Right lobe of liver (tissue), 6 donors: ENCODE results near the gene CYFIP1. TPM values are rescaled to one million over a fixed set of nuclear protein-coding genes. Genes with fewer than 3 reads are reported as not detected.

Experiments used
- ATAC-seq, 4 donors: fragments of 200-7000 bp; cut with Tn5 transposase; one replicate each; pipeline ENCODE4 v1.9.1; 2020; ENCODE audit warnings: mild to moderate bottlenecking in 4 of 4, moderate library complexity in 4 of 4
- DNase-seq, 3 donors: peaks; one replicate each; pipeline ENCODE4 v3.0.0-alpha.2; 2020
- H3K27ac ChIP-seq, 3 donors: fragments of 200-600 bp; one replicate each; pipeline ENCODE4 v1.8.0; 2022
- H3K27me3 ChIP-seq, 2 donors: fragments of 200-600 bp; one replicate each; pipeline ENCODE4 v1.8.0; 2022
- H3K36me3 ChIP-seq, 4 donors: fragments of 200-600 bp; sonication (generic) in 1 of 4; one replicate each; pipeline versions ENCODE4 v1.5.1 to v1.8.0; 2017 to 2022; ENCODE audit warnings: control low read depth in 1 of 4
- H3K4me1 ChIP-seq, 4 donors: fragments of 200-600 bp; sonication (generic) in 1 of 4; one replicate each; pipeline versions ENCODE4 v1.5.1 to v1.8.0; 2017 to 2022; ENCODE audit warnings: control low read depth in 1 of 4
- H3K4me3 ChIP-seq, 3 donors: fragments of 200-600 bp; one replicate each; pipeline ENCODE4 v1.8.0; 2022
- H3K9me3 ChIP-seq, 4 donors: fragments of 200-600 bp; sonication (generic) in 1 of 4; one replicate each; pipeline versions ENCODE4 v1.5.1 to v1.8.0; 2017 to 2022; ENCODE audit warnings: control low read depth in 1 of 4
- POLR2A ChIP-seq: fragments of 450-650 bp; IDR thresholded peaks from one replicate; pipeline ENCODE4 v1.6.1; 2017; ENCODE audit warnings: antibody characterized with exemption, mild to moderate bottlenecking
- WGBS: methylation state at CpG from one replicate; pipeline ENCODE4 v1.1.6; 2018; ENCODE audit warnings: low coverage, low lambda C conversion rate; ENCODE audit not compliant: insufficient coverage; ENCODE audit errors: missing lambda C conversion rate; 5-methylcytosine and 5-hydroxymethylcytosine counted together
- intact Hi-C, 2 donors: fragments of 100-400 bp; cut with DNase I; formaldehyde crosslinking; loops; one replicate each; pipeline versions ENCODE4 v1.11.2 to v1.14.1; 2022
- total RNA-seq, 6 experiments: library from RNA; depleted of rRNA in 2 of 6; stranded (reverse); fragments of >200 nt in 2 of 6; fragmentation: NEBNext Ultra II Directional in 3 of 6; extraction: Animal tissue kit (Norgen Biotek cat#: 25700) in 3 of 6; gene quantifications; one replicate each; pipeline versions ENCODE4 v1.1.0 to v1.2.4, GENCODE V29; 2016 to 2023
- TF ChIP-seq, protein P1 (sequence below), 4 donors: fragments of 200-600 bp in 3 of 4; fragments of 450-650 bp in 1 of 4; IDR thresholded peaks; one replicate each; pipeline versions ENCODE4 v1.5.1 to v1.8.0; 2016 to 2022; ENCODE audit warnings: antibody characterized with exemption in 4 of 4, mild to moderate bottlenecking in 2 of 4
- donor health status: DM: no; HTN: yes; CAD: no.
- donor health status: DM: no; HTN: no; CAD: no.
- donor health status: DM: no; HTN: no; CAD: no.
- donor health status: DM: no; HTN: yes; CAD: no.
- donor health status: DM: no; HTN: yes; CAD: no.

Gene CYFIP1
- total RNA-seq, 6 experiments from 2014 or later = 44.3 to 73.2 (median 50.7) TPM

- H3K36me3 ChIP-seq = no peaks in the 10 kb centered on the region
- WGBS = 15% methylated on average over 5 of the region's 5 CpGs
- intact Hi-C loops = no loop called here
- H3K27me3 ChIP-seq = no peaks in the 10 kb centered on the region
- peaks cover 0 to 14% (median 0%) of the 10 kb centered on the region in 4 donors for H3K4me1 ChIP-seq
- H3K27ac ChIP-seq = no peak overlapping the region
- peak in 1 of 3 donors; percentile 36 for DNase-seq
- H3K4me3 ChIP-seq = no peak overlapping the region
- H3K9me3 ChIP-seq = no peaks in the 10 kb centered on the region
- no peak for TF ChIP-seq POLR2A
- TF ChIP-seq, protein P1, sequence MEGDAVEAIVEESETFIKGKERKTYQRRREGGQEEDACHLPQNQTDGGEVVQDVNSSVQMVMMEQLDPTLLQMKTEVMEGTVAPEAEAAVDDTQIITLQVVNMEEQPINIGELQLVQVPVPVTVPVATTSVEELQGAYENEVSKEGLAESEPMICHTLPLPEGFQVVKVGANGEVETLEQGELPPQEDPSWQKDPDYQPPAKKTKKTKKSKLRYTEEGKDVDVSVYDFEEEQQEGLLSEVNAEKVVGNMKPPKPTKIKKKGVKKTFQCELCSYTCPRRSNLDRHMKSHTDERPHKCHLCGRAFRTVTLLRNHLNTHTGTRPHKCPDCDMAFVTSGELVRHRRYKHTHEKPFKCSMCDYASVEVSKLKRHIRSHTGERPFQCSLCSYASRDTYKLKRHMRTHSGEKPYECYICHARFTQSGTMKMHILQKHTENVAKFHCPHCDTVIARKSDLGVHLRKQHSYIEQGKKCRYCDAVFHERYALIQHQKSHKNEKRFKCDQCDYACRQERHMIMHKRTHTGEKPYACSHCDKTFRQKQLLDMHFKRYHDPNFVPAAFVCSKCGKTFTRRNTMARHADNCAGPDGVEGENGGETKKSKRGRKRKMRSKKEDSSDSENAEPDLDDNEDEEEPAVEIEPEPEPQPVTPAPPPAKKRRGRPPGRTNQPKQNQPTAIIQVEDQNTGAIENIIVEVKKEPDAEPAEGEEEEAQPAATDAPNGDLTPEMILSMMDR (IDR thresholded peaks at IDR 0.05) = no peak
- ATAC-seq = peak; percentile 83 to 90 (median 86)
These were observed 6.9 kb downstream of the CYFIP1 start for GRCh38 chr15:22973286-22973685.

DNA sequence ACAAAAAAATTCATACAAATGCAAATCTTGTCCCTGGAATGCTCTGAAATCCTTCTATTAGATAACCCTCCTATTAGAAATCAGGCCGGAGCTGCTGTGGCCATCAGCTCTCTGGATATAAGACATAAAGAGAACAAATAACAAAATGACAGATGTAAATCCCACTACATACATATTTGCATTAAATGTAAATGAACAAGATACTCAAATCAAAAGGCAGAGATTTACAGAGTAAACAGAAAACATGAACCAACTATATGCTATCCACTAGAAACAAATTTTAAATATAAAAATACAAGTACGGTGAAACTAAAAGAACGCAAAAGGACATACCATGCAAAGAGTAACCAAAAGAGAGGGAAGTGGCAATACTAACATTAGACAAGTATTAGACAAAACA, 10.7 kb downstream of the CYFIP1 start:
- no peak overlapping the region for H3K27ac ChIP-seq
- no peaks in the 10 kb centered on the region for H3K9me3 ChIP-seq
- 100% methylated on average over 3 of the region's 3 CpGs for WGBS
- no peaks in the 10 kb centered on the region for H3K36me3 ChIP-seq
- intact Hi-C loops = no loop called here
- no peak overlapping the region for H3K4me3 ChIP-seq
- DNase-seq (no peak), ATAC-seq (no peak)
- no peaks in the 10 kb centered on the region for H3K27me3 ChIP-seq
- TF ChIP-seq POLR2A = no peak
- TF ChIP-seq, protein P1 (IDR thresholded peaks at IDR 0.05) = no peak
- peaks cover 0 to 16% (median 1%) of the 10 kb centered on the region in 4 donors for H3K4me1 ChIP-seq

GRCh38 chr15:22968366-22968765, 11.8 kb downstream of the CYFIP1 start:
- Histone ChIP-seq H3K4me1 (peaks cover 0 to 14% (median 3%) of the 10 kb centered on the region in 4 donors), H3K4me3 (no peak overlapping the region), H3K27me3 (no peaks in the 10 kb centered on the region), H3K9me3 (no peaks in the 10 kb centered on the region), H3K27ac (no peak overlapping the region), H3K36me3 (no peaks in the 10 kb centered on the region)
- intact Hi-C loops = no loop called here
- DNase-seq (no peak), ATAC-seq (peak in 1 of 4 donors; percentile 16)
- TF ChIP-seq POLR2A = no peak
- TF ChIP-seq, protein P1 (IDR thresholded peaks at IDR 0.05) = no peak
- WGBS = 72% methylated on average over 5 of the region's 5 CpGs

- H3K4me1 ChIP-seq = peaks cover 0 to 6% (median 3%) of the 10 kb centered on the region in 4 donors
- H3K9me3 ChIP-seq = no peaks in the 10 kb centered on the region
- TF ChIP-seq POLR2A = no peak
- TF ChIP-seq, protein P1 (IDR thresholded peaks at IDR 0.05) = no peak
- H3K27ac ChIP-seq = no peak overlapping the region
- intact Hi-C loops = no loop called here
- H3K4me3 ChIP-seq = no peak overlapping the region
- WGBS = 95% methylated on average over 4 of the region's 15 CpGs
- no peaks in the 10 kb centered on the region for H3K27me3 ChIP-seq
- DNase-seq = no peak
- ATAC-seq = no peak
- no peaks in the 10 kb centered on the region for H3K36me3 ChIP-seq
These were observed 12.9 kb downstream of the CYFIP1 start for GRCh38 chr15:22967084-22967770.
